CD4-positive, alpha-beta T cell treated with Interleukin-15 for 1 hour (primary cell): ENCODE data around the gene FOXL1.

Experiments
- DNase-seq: peaks from one replicate; pipeline ENCODE4 v3.0.0-alpha.2; 2020

Gene FOXL1

GRCh38 chr16:86578061-86578599 is at the start of gene FOXL1:
Gene FOXL1, plus strand, starts transcription at chr16:86578549. Its CDS starts 175 bp downstream, at chr16:86578724.
- no peak for DNase-seq

GRCh38 chr16:86529160-86529559 is 49.2 kb upstream of the FOXL1 start:
- no peak for DNase-seq

GRCh38 chr16:86530251-86531190 is 47.8 kb upstream of the FOXL1 start:
- no peak for DNase-seq

GRCh38 chr16:86531191-86531545 is 47.2 kb upstream of the FOXL1 start:
- DNase-seq = no peak

- DNase-seq = no peak
Observed at GRCh38 chr16:86531641-86532525, 46.5 kb upstream of the FOXL1 start.

GRCh38 chr16:86532526-86532815 is 45.9 kb upstream of the FOXL1 start:
- no peak for DNase-seq

GRCh38 chr16:86533076-86533475 is 45.3 kb upstream of the FOXL1 start:
- DNase-seq = no peak

GRCh38 chr16:86533767-86534351 is 44.5 kb upstream of the FOXL1 start:
- no peak for DNase-seq

GRCh38 chr16:86534779-86535615 is 43.4 kb upstream of the FOXL1 start:
- DNase-seq = no peak

- no peak for DNase-seq
Observed at GRCh38 chr16:86536621-86537020, 41.7 kb upstream of the FOXL1 start.

GRCh38 chr16:86537486-86537885 is 40.9 kb upstream of the FOXL1 start:
- DNase-seq = no peak

GRCh38 chr16:86538196-86538780 is 40.1 kb upstream of the FOXL1 start:
- no peak for DNase-seq

GRCh38 chr16:86540894-86541293 is 37.5 kb upstream of the FOXL1 start:
- no peak for DNase-seq

- DNase-seq = no peak
Observed at GRCh38 chr16:86541560-86541959, 36.8 kb upstream of the FOXL1 start.

- no peak for DNase-seq
Observed at GRCh38 chr16:86542756-86543750, 35.3 kb upstream of the FOXL1 start.

- no peak for DNase-seq
Observed at GRCh38 chr16:86545481-86545880, 32.9 kb upstream of the FOXL1 start.

GRCh38 chr16:86545954-86546637 is 32.3 kb upstream of the FOXL1 start:
- no peak for DNase-seq

- no peak for DNase-seq
Observed at GRCh38 chr16:86546638-86547013, 31.7 kb upstream of the FOXL1 start.

- DNase-seq = no peak
Observed at GRCh38 chr16:86547286-86547685, 31.1 kb upstream of the FOXL1 start.
